ENCODE measurements around the gene TPM4.
A peak's percentile ranks its signal among the peaks of the same experiment; 100 is the strongest.

The TPM4 gene

GRCh38 chr19:16041991-16042386, 34.3 kb upstream of the TPM4 start:
- DNase-seq (ENCODE audit: low read depth): no peak

- no peak for DNase-seq (ENCODE audit: low read depth)
Observed at GRCh38 chr19:16042533-16043085, 33.7 kb upstream of the TPM4 start.

- DNase-seq (ENCODE audit: low read depth): no peak
Observed at GRCh38 chr19:16043156-16043757, 33.0 kb upstream of the TPM4 start.

GRCh38 chr19:16044746-16045145, 31.5 kb upstream of the TPM4 start:
- DNase-seq (ENCODE audit: low read depth): no peak

- DNase-seq (ENCODE audit: low read depth): no peak
Observed at GRCh38 chr19:16045171-16045570, 31.1 kb upstream of the TPM4 start.

- no peak for DNase-seq (ENCODE audit: low read depth)
Observed at GRCh38 chr19:16045893-16046292, 30.4 kb upstream of the TPM4 start.

- no peak for DNase-seq (ENCODE audit: low read depth)
Observed at GRCh38 chr19:16048583-16048982, 27.7 kb upstream of the TPM4 start.

GRCh38 chr19:16051254-16052025, 24.9 kb upstream of the TPM4 start:
- DNase-seq (ENCODE audit: low read depth): peak; percentile 16

- DNase-seq (ENCODE audit: low read depth): no peak
Observed at GRCh38 chr19:16052353-16052752, 23.9 kb upstream of the TPM4 start.

- DNase-seq (ENCODE audit: low read depth): no peak
Observed at GRCh38 chr19:16057062-16057461, 19.2 kb upstream of the TPM4 start.

GRCh38 chr19:16060294-16060693, 16.0 kb upstream of the TPM4 start:
- no peak for DNase-seq (ENCODE audit: low read depth)

- DNase-seq (ENCODE audit: low read depth): no peak
Observed at GRCh38 chr19:16061943-16062342, 14.4 kb upstream of the TPM4 start.

- DNase-seq (ENCODE audit: low read depth): peak; percentile 56
Observed at GRCh38 chr19:16062789-16063188, 13.5 kb upstream of the TPM4 start.

- no peak for DNase-seq (ENCODE audit: low read depth)
Observed at GRCh38 chr19:16064209-16064889, 11.9 kb upstream of the TPM4 start.

GRCh38 chr19:16066611-16067104, 9.6 kb upstream of the TPM4 start:
- peak; percentile 49 for DNase-seq (ENCODE audit: low read depth)

- DNase-seq (ENCODE audit: low read depth): no peak
Observed at GRCh38 chr19:16067205-16067938, 8.9 kb upstream of the TPM4 start.

- DNase-seq (ENCODE audit: low read depth): no peak
Observed at GRCh38 chr19:16068696-16069259, 7.5 kb upstream of the TPM4 start.

- DNase-seq (ENCODE audit: low read depth): no peak
Observed at GRCh38 chr19:16069813-16070365, 6.4 kb upstream of the TPM4 start.

GRCh38 chr19:16070366-16070990, 5.8 kb upstream of the TPM4 start:
- DNase-seq (ENCODE audit: low read depth): peak; percentile 82

- no peak for DNase-seq (ENCODE audit: low read depth)
Observed at GRCh38 chr19:16071072-16071691, 5.1 kb upstream of the TPM4 start.
